ENCODE data around the gene ARAP1. TPM values are rescaled to one million over a fixed set of nuclear protein-coding genes. Genes with fewer than 3 reads are reported as not detected.
A peak's percentile ranks its signal among the peaks of the same experiment; 100 is the strongest.

ARAP1 gene
- total and polyA plus RNA-seq, 7 experiments from 2014 or later, result 30.4 to 317 (median 132) TPM

DNA sequence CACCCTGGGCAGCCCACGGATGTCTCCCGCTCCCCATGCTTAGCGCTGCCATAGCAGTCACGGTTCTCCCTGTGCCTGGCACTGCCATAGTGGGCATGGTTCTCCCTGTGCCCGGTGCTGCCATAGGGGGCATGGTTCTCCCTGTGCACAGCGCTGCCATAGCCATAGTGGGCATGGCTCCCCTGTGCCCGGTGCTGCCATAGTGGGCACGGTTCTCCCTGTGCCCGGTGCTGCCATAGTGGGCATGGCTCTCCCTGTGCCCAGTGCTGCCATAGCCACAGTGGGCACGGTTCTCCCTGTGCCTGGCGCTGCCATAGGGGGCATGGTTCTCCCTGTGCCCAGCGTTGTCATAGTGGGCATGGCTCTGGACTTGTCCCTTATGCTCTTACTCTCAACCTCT is 19.9 kb upstream of the ARAP1 start:
- no peak overlapping the region for H3K4me3 ChIP-seq (ENCODE audit: low read length)
- H3K27ac ChIP-seq (ENCODE audit: low read depth, low read length), result no peak overlapping the region
- H3K36me3 ChIP-seq (ENCODE audit: control insufficient read depth in 2 of 3, insufficient read depth in 3 of 3, low read length in 3 of 3), result no peaks in the 10 kb centered on the region
- H3K4me1 ChIP-seq (ENCODE audit: control insufficient read depth in 2 of 2, insufficient read depth in 2 of 2, low read length in 2 of 2), result no peaks in the 10 kb centered on the region
- no peak overlapping the region for H3K4me3 Mint-ChIP-seq
- intact Hi-C loops (cut with micrococcal nuclease), result no loop called here
- H3K9me3 Mint-ChIP-seq, result no peaks in the 10 kb centered on the region
- ChIA-PET CTCF (interaction anchor here (0.6 kb wide), 1 partner anchor 15 kb away, joined by 3 read pairs; no protein-coding TSS in a partner anchor), POLR2A (no interaction called here)
- no peaks in the 10 kb centered on the region for H3K27me3 ChIP-seq (ENCODE audit: control insufficient read depth in 2 of 2, insufficient read depth in 2 of 2, low read length in 2 of 2)
- peaks cover 0 to 2% (median 0%) of the 10 kb centered on the region in 5 donors for H3K27me3 Mint-ChIP-seq
- H3K4me1 Mint-ChIP-seq, result peaks cover 6 to 20% (median 11%) of the 10 kb centered on the region in 7 donors
- ATAC-seq (no peak), DNase-seq (no peak)
- no peak overlapping the region for H3K27ac Mint-ChIP-seq
- peaks cover 0 to 8% (median 0%) of the 10 kb centered on the region in 5 donors for H3K36me3 Mint-ChIP-seq
- no peaks in the 10 kb centered on the region for H3K9me3 ChIP-seq (ENCODE audit: control insufficient read depth in 2 of 3, low read length in 3 of 3)

DNA sequence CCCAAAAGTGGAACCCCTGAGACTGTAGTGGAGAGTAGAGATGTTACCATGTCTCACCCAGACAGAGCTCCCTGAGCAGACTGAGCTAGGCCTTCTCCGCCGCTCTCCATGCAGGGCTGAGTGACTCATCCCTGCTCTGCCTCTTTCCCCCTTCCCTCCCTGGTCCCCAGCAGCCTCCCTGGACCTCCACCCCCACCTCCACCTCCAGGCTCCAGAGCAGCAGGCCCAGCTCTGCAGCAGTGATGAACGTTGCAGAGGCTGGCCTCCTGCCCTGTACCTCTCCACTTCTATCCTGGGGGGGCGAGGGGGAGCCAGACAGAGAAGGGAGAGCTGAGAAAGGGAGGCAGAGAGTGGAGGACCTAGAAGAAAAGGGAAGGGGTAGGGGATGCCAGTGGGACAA is 19.3 kb upstream of the ARAP1 start:
- H3K4me3 Mint-ChIP-seq, result no peak overlapping the region
- H3K36me3 Mint-ChIP-seq, result peaks cover 0 to 8% (median 0%) of the 10 kb centered on the region in 5 donors
- H3K4me3 ChIP-seq (ENCODE audit: low read length), result no peak overlapping the region
- H3K9me3 ChIP-seq (ENCODE audit: control insufficient read depth in 2 of 3, low read length in 3 of 3), result no peaks in the 10 kb centered on the region
- H3K4me1 Mint-ChIP-seq, result peaks cover under 1 to 20% (median 8%) of the 10 kb centered on the region in 7 donors
- CTCF ChIA-PET, result no interaction called here
- no peak for ATAC-seq
- H3K27me3 ChIP-seq (ENCODE audit: control insufficient read depth in 2 of 2, insufficient read depth in 2 of 2, low read length in 2 of 2), result no peaks in the 10 kb centered on the region
- DNase-seq, result no peak
- H3K4me1 ChIP-seq (ENCODE audit: control insufficient read depth in 2 of 2, insufficient read depth in 2 of 2, low read length in 2 of 2), result no peaks in the 10 kb centered on the region
- POLR2A ChIA-PET, result no interaction called here
- H3K27me3 Mint-ChIP-seq, result peaks cover 0 to 2% (median 0%) of the 10 kb centered on the region in 5 donors
- no peaks in the 10 kb centered on the region for H3K9me3 Mint-ChIP-seq
- H3K27ac ChIP-seq (ENCODE audit: low read depth, low read length), result no peak overlapping the region
- intact Hi-C loops (cut with micrococcal nuclease), result no loop called here
- no peak overlapping the region for H3K27ac Mint-ChIP-seq
- no peaks in the 10 kb centered on the region for H3K36me3 ChIP-seq (ENCODE audit: control insufficient read depth in 2 of 3, insufficient read depth in 3 of 3, low read length in 3 of 3)

DNA sequence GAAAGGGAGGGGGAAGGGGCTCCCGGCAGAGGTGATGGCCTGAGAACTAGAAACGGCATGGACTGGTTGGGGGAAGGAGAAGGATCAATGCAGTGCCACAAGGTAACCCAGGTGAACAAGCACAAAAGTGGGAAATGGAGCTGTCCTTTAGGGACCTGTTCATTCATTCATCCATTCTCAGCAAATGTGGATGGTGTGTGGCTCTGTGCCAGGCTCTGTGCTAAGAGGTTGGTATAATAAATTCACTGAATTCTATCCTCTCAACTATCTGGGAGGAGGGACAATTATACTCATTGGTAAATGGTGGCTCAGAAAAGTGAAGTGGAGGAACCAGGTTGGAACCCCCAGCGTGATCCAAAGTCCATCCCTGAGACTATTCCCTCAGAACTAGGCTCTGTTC is 18.6 kb upstream of the ARAP1 start:
- DNase-seq (no peak), ATAC-seq (no peak)
- Histone ChIP-seq H3K4me3 (ENCODE audit: low read length) (no peak overlapping the region), H3K27me3 (ENCODE audit: control insufficient read depth in 2 of 2, insufficient read depth in 2 of 2, low read length in 2 of 2) (no peaks in the 10 kb centered on the region), H3K36me3 (ENCODE audit: control insufficient read depth in 2 of 3, insufficient read depth in 3 of 3, low read length in 3 of 3) (no peaks in the 10 kb centered on the region), H3K9me3 (ENCODE audit: control insufficient read depth in 2 of 3, low read length in 3 of 3) (no peaks in the 10 kb centered on the region), H3K27ac (ENCODE audit: low read depth, low read length) (no peak overlapping the region), H3K4me1 (ENCODE audit: control insufficient read depth in 2 of 2, insufficient read depth in 2 of 2, low read length in 2 of 2) (no peaks in the 10 kb centered on the region)
- intact Hi-C loops (cut with micrococcal nuclease), result no loop called here
- Mint-ChIP-seq H3K36me3 (peaks cover 0 to 8% (median 0%) of the 10 kb centered on the region in 5 donors), H3K4me3 (no peak overlapping the region), H3K9me3 (no peaks in the 10 kb centered on the region), H3K27ac (no peak overlapping the region), H3K4me1 (peaks cover 0 to 18% (median 2%) of the 10 kb centered on the region in 7 donors), H3K27me3 (peaks cover 0 to 2% (median 0%) of the 10 kb centered on the region in 5 donors)
- ChIA-PET CTCF (no interaction called here), POLR2A (no interaction called here)

DNA sequence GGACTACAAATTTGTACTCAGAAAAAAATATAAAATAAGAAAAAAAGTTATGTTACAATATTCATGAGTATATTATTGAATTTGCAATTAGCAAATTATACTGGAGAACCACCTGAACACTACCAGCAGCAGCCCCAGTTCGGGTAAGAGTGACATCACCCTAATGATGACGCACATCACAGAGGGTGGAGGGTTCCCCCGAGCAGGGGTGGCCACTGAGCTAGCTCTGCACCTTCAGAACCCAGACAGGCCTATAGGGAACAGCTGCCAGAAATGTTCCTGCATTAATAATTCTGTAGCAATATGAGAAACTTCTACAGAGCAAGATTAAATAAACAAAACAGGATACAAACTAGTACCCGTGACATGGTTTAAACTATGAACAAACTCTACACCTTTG is 17.5 kb upstream of the ARAP1 start:
- Mint-ChIP-seq H3K27me3 (peaks cover 0 to 2% (median 0%) of the 10 kb centered on the region in 5 donors), H3K9me3 (no peaks in the 10 kb centered on the region), H3K36me3 (peaks cover 0 to 8% (median 0%) of the 10 kb centered on the region in 5 donors), H3K4me1 (peaks cover 0 to 18% (median 0%) of the 10 kb centered on the region in 7 donors), H3K27ac (no peak overlapping the region), H3K4me3 (no peak overlapping the region)
- DNase-seq, result no peak
- H3K4me3 ChIP-seq (ENCODE audit: low read length), result no peak overlapping the region
- H3K27ac ChIP-seq (ENCODE audit: low read depth, low read length), result no peak overlapping the region
- no peak for ATAC-seq
- ChIA-PET POLR2A (no interaction called here), CTCF (no interaction called here)
- H3K4me1 ChIP-seq (ENCODE audit: control insufficient read depth in 2 of 2, insufficient read depth in 2 of 2, low read length in 2 of 2), result no peaks in the 10 kb centered on the region
- intact Hi-C loops (cut with micrococcal nuclease), result no loop called here
- no peaks in the 10 kb centered on the region for H3K36me3 ChIP-seq (ENCODE audit: control insufficient read depth in 2 of 3, insufficient read depth in 3 of 3, low read length in 3 of 3)
- no peaks in the 10 kb centered on the region for H3K27me3 ChIP-seq (ENCODE audit: control insufficient read depth in 2 of 2, insufficient read depth in 2 of 2, low read length in 2 of 2)
- no peaks in the 10 kb centered on the region for H3K9me3 ChIP-seq (ENCODE audit: control insufficient read depth in 2 of 3, low read length in 3 of 3)

DNA sequence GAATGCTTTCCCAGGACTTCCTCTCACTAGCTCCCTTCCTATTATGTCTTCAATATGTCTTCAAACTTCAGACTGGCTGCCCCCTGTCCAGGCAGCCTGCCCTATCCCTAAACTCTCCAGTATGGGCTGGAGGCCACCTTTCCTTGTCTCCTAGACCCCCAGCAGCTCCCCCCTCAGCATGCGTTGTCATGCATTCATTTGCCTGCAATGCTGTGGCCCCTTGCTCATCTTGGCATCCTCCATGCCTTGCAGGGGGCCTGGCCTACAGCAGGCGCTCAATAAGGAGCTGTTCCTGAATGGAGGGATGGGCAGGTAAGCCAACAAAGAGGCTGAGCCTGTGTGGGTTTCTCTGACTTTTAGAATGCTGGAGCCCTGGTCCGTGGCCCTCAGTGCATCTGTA is 16.4 kb upstream of the ARAP1 start:
- ChIA-PET CTCF (no interaction called here), POLR2A (interaction anchor here (0.7 kb wide), 1 partner anchor 69 kb away, joined by 3 read pairs; no protein-coding TSS in a partner anchor)
- H3K9me3 ChIP-seq (ENCODE audit: control insufficient read depth in 2 of 3, low read length in 3 of 3), result no peaks in the 10 kb centered on the region
- no peak overlapping the region for H3K4me3 ChIP-seq (ENCODE audit: low read length)
- H3K36me3 ChIP-seq (ENCODE audit: control insufficient read depth in 2 of 3, insufficient read depth in 3 of 3, low read length in 3 of 3), result no peaks in the 10 kb centered on the region
- peaks cover 0 to 2% (median 0%) of the 10 kb centered on the region in 5 donors for H3K27me3 Mint-ChIP-seq
- peak overlapping the region in 1 of 9 donors; percentile 49 for H3K27ac Mint-ChIP-seq
- H3K4me1 Mint-ChIP-seq, result peaks cover 0 to 13% (median 2%) of the 10 kb centered on the region in 7 donors
- H3K9me3 Mint-ChIP-seq, result no peaks in the 10 kb centered on the region
- peaks cover 0 to 8% (median 0%) of the 10 kb centered on the region in 5 donors for H3K36me3 Mint-ChIP-seq
- H3K4me3 Mint-ChIP-seq, result no peak overlapping the region
- no peak for ATAC-seq
- H3K4me1 ChIP-seq (ENCODE audit: control insufficient read depth in 2 of 2, insufficient read depth in 2 of 2, low read length in 2 of 2), result no peaks in the 10 kb centered on the region
- H3K27me3 ChIP-seq (ENCODE audit: control insufficient read depth in 2 of 2, insufficient read depth in 2 of 2, low read length in 2 of 2), result no peaks in the 10 kb centered on the region
- no peak overlapping the region for H3K27ac ChIP-seq (ENCODE audit: low read depth, low read length)
- DNase-seq, result no peak
- intact Hi-C loops (cut with micrococcal nuclease), result no loop called here

DNA sequence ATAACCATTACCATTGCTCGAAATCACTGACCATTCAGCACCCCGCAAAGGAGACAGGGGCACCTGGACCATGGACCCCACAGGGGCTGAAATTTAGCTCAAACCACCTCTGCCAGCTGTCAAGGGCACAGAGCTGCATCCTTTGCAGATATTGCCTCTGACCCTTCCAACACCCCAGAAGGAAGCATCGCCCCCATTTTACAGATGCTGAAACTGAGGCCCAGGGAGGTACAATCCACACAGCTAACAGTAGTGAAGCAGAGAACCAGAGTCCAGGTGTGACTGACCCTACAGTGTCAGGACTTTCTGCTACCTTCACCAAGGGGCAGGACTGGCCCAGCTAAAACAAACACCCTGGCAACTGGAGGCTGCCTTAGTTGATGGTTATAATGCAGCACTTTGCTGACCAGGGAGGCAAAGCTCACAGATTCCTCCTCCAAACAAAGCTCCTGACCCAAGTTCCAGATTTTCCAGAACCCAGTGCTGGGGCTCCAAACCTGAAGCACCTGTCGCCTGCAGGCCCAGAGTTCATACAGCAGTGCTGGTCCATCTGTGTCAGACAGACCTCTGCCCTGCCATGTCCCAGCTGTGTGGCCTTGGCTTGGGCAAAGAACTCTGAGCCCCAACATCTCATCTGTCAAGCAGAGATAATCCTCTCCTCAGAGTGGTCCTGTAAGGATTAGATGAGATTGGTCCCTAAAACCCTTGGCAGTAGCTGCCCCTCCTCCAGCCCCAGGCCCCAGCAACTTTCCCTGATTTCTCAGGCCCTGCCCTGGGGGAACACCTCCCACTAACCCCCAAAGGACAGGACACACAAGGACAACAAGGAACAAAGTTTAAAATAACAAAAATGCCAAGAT is 15.2 kb upstream of the ARAP1 start:
- Mint-ChIP-seq H3K27ac (peak overlapping the region in 3 of 9 donors; percentile 5 to 65 (median 26)), H3K4me1 (peaks cover 0 to 13% (median 4%) of the 10 kb centered on the region in 7 donors), H3K9me3 (no peaks in the 10 kb centered on the region), H3K36me3 (peaks cover 0 to 4% (median 0%) of the 10 kb centered on the region in 5 donors), H3K4me3 (no peak overlapping the region), H3K27me3 (peaks cover 0 to 2% (median 0%) of the 10 kb centered on the region in 5 donors)
- no peaks in the 10 kb centered on the region for H3K27me3 ChIP-seq (ENCODE audit: control insufficient read depth in 2 of 2, insufficient read depth in 2 of 2, low read length in 2 of 2)
- DNase-seq (no peak), ATAC-seq (no peak)
- H3K36me3 ChIP-seq (ENCODE audit: control insufficient read depth in 2 of 3, insufficient read depth in 3 of 3, low read length in 3 of 3), result no peaks in the 10 kb centered on the region
- no peak overlapping the region for H3K4me3 ChIP-seq (ENCODE audit: low read length)
- intact Hi-C loops (cut with micrococcal nuclease), result no loop called here
- H3K27ac ChIP-seq (ENCODE audit: low read depth, low read length), result no peak overlapping the region
- POLR2A ChIA-PET, result no interaction called here
- CTCF ChIA-PET, result interaction anchor here (0.8 kb wide), 1 partner anchor 42 kb away, joined by 6 read pairs; no protein-coding TSS in a partner anchor
- no peaks in the 10 kb centered on the region for H3K9me3 ChIP-seq (ENCODE audit: control insufficient read depth in 2 of 3, low read length in 3 of 3)
- no peaks in the 10 kb centered on the region for H3K4me1 ChIP-seq (ENCODE audit: control insufficient read depth in 2 of 2, insufficient read depth in 2 of 2, low read length in 2 of 2)
